Activated CD4-positive, alpha-beta T cell treated with anti-CD3 and anti-CD28 coated beads, Interleukin-2, amount 10 ng/mL, durations not matched to agents 7 days and 5 days (primary cell): Measurements from ENCODE around the gene ANTXRL. TPM values are rescaled to one million over a fixed set of nuclear protein-coding genes. Genes with fewer than 3 reads are reported as not detected.
"Not testable (repeated sequence)": the region's sequence is repeated elsewhere in the genome, so short reads cannot be mapped to it uniquely, and the experiment has no call there.

Experiments
- CTCF ChIA-PET: fragments of 350-600 bp; sonication (Branson Sonifier 250); formaldehyde crosslinking; loops from one replicate; lab custom pipeline; 2021; ENCODE audit warnings: antibody characterized with exemption; lab: Charles Lee
- POLR2A ChIA-PET: fragments of 350-600 bp; sonication (Branson Sonifier 250); formaldehyde crosslinking; loops from one replicate; lab custom pipeline; 2021; ENCODE audit warnings: antibody characterized with exemption; lab: Charles Lee
- DNase-seq: peaks from one replicate; pipeline ENCODE4 v3.0.0-alpha.2; 2020
- H3K27ac Mint-ChIP-seq: one replicate; pipeline ENCODE4 v1.8.0; 2021; ENCODE audit warnings: mild to moderate bottlenecking, moderate library complexity, mixed read lengths
- H3K27me3 Mint-ChIP-seq: one replicate; pipeline ENCODE4 v1.8.0; 2021; ENCODE audit warnings: mixed read lengths
- H3K36me3 Mint-ChIP-seq: one replicate; pipeline ENCODE4 v1.8.0; 2021; ENCODE audit warnings: low read depth, mixed read lengths
- H3K4me1 Mint-ChIP-seq: one replicate; pipeline ENCODE4 v1.8.0; 2021; ENCODE audit warnings: mixed read lengths
- H3K4me3 Mint-ChIP-seq: one replicate; pipeline ENCODE4 v1.8.0; 2021; ENCODE audit warnings: mild to moderate bottlenecking, moderate library complexity, mixed read lengths
- H3K9me3 Mint-ChIP-seq: one replicate; pipeline ENCODE4 v1.8.0; 2021; ENCODE audit warnings: mixed read lengths
- total RNA-seq, 2 experiments: library from RNA; stranded (reverse); gene quantifications; one replicate each; pipeline ENCODE4 v1.2.3, GENCODE V29; 2021

Gene ANTXRL
- total RNA-seq, 2 experiments from 2014 or later = 0.52 to 0.57 TPM

DNA sequence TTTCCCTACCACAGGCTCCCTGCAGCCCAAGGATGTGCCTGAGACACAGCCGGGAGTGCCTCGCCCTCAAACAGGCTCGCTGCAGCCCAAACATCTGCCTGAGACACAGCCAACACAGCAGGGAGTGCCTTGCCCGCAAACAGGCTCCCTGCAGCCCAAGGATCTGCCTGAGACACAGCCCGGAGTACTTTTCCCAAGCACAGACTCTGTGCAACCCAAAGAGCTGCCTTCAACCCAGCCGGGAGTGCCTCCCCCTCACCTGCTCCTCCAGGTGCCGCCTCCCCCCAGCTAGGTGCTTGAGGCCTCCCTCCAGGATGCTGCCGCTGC, 42.9 kb downstream of the ANTXRL start:
- Mint-ChIP-seq H3K4me3 (no peak overlapping the region), H3K27me3 (peaks cover 7% of the 10 kb centered on the region), H3K27ac (no peak overlapping the region), H3K9me3 (no peaks in the 10 kb centered on the region), H3K4me1 (no peaks in the 10 kb centered on the region), H3K36me3 (no peaks in the 10 kb centered on the region)
- ChIA-PET CTCF (no interaction called here), POLR2A (no interaction called here)
- DNase-seq = no peak

DNA sequence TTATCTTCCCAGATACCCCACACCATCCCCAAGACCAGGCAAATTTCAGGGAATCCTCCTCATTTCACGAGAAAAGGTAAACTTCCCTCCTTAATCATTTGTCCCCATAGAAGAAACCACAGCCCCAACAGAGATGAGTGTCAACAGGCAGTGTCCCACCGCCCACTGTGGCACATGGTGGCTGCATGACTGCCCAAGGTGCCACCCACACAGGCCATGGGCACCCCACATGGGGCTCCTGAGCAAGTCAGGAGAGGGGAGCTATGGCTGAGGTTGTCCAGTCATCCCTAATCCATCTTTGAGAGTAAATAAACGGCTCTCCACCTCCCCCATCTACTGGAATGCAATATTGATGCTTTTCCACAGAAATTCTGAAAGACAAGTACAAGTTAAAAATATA, 44.1 kb downstream of the ANTXRL start:
- H3K27ac Mint-ChIP-seq = no peak overlapping the region
- H3K36me3 Mint-ChIP-seq = no peaks in the 10 kb centered on the region
- ChIA-PET POLR2A (no interaction called here), CTCF (no interaction called here)
- H3K9me3 Mint-ChIP-seq = no peaks in the 10 kb centered on the region
- no peak overlapping the region for H3K4me3 Mint-ChIP-seq
- no peaks in the 10 kb centered on the region for H3K4me1 Mint-ChIP-seq
- peaks cover 7% of the 10 kb centered on the region for H3K27me3 Mint-ChIP-seq
- no peak for DNase-seq

DNA sequence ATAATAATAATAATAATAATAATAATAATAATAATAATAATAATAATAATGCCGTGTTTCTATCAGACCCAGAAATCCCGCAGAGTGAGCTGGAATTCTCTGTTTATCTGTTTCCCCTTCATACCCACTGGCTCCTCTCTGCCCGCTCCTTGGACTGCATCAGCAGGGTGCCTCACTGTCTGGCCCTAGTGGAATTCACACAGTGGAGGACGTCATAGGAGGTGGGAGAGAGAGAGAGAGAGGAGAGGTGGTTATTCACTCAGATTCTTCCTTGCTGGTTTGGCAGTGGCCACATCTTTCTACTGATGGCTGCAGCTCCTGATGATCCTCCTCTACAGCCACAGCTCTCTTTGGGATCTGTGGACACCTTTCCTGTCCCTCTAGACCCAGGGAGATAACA, 78.7 kb downstream of the ANTXRL start:
- CTCF ChIA-PET, H3K27me3 Mint-ChIP-seq, H3K36me3 Mint-ChIP-seq, H3K27ac Mint-ChIP-seq, DNase-seq, H3K4me1 Mint-ChIP-seq, H3K9me3 Mint-ChIP-seq, H3K4me3 Mint-ChIP-seq, POLR2A ChIA-PET: not testable (repeated sequence)

DNA sequence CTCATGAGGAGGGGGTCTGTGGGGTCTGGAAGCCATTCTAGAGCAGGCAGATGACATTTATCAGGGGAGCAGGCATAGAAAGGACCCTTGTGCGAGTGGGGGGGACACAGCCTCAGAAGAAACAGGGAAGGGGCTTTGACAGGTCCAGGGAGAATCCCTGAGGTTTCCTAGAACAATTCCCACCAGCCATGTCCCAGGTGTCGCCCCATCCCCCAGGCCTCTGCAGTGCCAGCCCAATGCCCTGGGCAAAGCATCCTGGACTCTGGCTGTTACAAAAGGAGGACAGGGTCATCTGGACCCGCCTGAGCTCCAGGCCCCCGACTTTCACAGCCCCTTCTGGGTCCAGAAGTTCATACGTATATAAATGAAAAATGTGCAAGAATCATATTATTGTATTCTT, 80.4 kb downstream of the ANTXRL start:
- H3K4me3 Mint-ChIP-seq, H3K27ac Mint-ChIP-seq, H3K4me1 Mint-ChIP-seq, POLR2A ChIA-PET, H3K9me3 Mint-ChIP-seq, DNase-seq, CTCF ChIA-PET, H3K27me3 Mint-ChIP-seq, H3K36me3 Mint-ChIP-seq: not testable (repeated sequence)

DNA sequence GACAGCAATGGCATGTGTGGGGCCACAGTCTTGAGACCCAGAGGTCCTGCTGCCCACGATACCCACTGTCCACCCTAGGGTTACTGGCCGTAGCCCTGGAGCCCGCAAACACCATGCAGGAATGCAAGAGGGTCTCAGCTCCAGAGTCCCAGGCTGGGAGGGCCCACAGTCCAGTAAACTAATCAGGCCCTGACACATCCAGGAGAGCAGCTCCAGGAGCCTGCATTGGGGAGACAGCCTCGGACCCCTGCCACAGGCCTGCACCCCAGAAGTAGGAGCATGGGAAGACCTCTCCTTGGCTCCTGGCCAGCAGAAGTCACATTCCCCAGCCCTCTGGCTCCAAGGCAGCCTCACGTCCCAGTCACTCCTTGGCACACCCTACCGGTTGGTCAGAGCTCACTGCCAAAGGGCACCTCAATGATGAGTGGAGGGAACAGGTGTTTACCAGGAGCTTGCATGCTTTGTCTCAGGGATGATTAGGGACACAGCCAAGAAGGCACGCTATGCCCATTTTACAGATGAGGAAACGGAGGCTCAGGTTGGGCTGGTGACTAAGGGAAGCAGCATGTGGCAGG, 81.0 kb downstream of the ANTXRL start:
- POLR2A ChIA-PET, H3K27me3 Mint-ChIP-seq, H3K4me3 Mint-ChIP-seq, H3K4me1 Mint-ChIP-seq, H3K27ac Mint-ChIP-seq, DNase-seq, H3K36me3 Mint-ChIP-seq, H3K9me3 Mint-ChIP-seq, CTCF ChIA-PET: not testable (repeated sequence)

DNA sequence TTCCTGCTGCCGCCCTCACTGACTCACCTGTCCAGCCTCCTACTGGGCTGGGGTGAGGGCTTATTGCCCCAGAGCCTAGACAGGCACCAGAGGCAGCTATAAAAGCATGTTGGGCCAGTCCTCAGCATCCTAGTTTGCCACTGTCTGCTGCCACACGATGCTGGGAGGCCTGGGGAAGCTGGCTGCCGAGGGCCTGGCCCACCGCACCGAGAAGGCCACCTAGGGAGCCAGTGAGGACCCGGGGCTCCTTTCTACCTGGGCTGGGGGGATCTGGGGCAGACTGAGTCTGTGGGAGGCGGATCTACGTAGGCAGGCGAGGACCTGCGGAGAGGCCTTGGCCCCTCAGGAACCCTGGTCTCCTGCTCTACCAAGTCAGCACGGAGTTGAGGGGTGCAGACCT, 82.2 kb downstream of the ANTXRL start:
- H3K27me3 Mint-ChIP-seq, H3K4me3 Mint-ChIP-seq, H3K36me3 Mint-ChIP-seq, POLR2A ChIA-PET, H3K27ac Mint-ChIP-seq, DNase-seq, H3K9me3 Mint-ChIP-seq, H3K4me1 Mint-ChIP-seq, CTCF ChIA-PET: not testable (repeated sequence)

DNA sequence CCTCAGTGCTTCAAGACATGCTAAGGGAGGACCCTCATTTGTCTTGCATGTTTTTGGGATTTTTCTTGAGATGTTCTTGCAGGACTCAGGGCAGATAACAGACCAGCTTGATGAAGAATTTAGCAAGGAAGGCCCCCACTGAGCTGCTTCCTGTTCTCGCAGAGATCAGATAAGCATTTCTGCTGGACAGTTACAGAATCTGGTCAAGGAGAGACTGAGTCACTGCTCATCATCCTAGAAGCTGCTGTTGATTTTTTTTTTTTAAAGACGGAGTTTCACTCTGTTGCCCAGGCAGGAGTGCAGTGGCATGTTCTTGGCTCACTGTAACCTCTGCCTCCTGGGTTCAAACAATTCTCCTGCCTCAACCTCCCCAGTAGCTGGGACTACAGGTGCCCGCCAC, 87.6 kb downstream of the ANTXRL start:
- DNase-seq, CTCF ChIA-PET: not testable (repeated sequence)

DNA sequence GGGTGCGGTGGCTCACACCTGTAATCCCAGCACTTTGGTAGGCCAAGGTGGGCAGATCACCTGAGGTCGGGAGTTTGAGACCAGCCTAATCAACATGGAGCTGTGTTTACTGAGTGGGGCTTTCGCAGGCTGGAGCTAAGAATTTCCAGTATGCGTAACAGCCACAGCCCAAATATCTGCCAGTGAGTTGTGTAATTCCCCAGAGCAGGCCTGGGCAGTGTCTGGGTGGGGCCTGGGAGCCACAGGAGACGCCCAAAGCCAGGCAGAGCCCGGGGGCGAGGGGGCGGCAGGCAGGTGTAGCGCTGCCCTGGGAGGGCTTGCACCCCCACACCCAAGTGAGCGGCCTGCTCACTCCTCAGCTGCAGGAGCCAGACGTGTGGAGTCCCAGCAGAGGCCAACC, 88.6 kb downstream of the ANTXRL start, which contains the start of gene ANXA8L1:
TSS of gene ANXA8L1 (plus strand) at position 371 of the 400 bp plus-strand sequence. CDS start 76 bp downstream, outside the sequence.
- H3K27me3 Mint-ChIP-seq, H3K4me1 Mint-ChIP-seq, POLR2A ChIA-PET, H3K4me3 Mint-ChIP-seq, H3K27ac Mint-ChIP-seq, H3K9me3 Mint-ChIP-seq, H3K36me3 Mint-ChIP-seq, CTCF ChIA-PET, DNase-seq: not testable (repeated sequence)

More for the DNA sequence above, 87.6 kb downstream of the ANTXRL start:
- POLR2A ChIA-PET, H3K4me1 Mint-ChIP-seq, H3K27ac Mint-ChIP-seq, H3K4me3 Mint-ChIP-seq, H3K9me3 Mint-ChIP-seq, H3K27me3 Mint-ChIP-seq, H3K36me3 Mint-ChIP-seq: not testable (repeated sequence)

DNA sequence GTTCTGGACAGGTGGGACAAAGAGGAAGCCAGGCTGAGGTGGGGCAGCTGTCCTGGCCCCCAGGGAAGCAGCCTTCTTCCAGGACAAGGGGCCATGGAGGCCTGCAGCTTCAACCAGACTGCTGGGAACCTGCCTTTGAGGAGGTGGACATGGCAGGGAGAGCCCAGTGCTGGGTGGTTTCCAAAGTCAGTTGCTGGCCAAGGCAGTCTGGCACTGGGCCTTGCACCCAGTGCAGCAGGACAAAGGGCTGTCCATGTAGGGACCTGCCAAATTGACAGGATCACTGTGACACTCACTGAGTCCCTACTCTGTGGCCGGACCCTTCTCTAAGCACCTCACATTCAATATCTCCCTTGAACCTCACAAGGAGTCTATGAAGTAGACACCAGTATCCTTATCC, 90.2 kb downstream of the ANTXRL start:
- H3K27ac Mint-ChIP-seq, CTCF ChIA-PET, H3K36me3 Mint-ChIP-seq, POLR2A ChIA-PET, H3K4me1 Mint-ChIP-seq, H3K9me3 Mint-ChIP-seq, H3K4me3 Mint-ChIP-seq, DNase-seq, H3K27me3 Mint-ChIP-seq: not testable (repeated sequence)

DNA sequence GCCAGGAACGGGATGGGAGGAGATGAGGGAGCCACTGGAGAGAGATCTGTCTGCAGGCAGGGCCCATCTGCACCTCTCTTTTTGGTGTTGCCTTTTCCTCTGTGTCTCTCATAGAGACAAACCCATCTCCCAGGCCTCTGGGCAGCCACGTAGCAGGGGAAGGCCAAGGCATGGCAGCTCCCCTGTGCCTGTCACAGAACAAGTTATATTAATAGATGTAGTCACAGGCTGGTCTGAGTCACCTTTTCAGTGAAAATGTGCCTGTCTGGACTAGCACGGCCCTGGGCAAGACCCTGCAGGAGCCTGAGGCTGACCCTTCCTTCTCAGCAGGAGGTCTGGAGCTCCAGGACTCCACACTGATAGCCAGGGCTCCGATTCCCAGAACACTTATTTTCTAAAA, 90.9 kb downstream of the ANTXRL start:
- DNase-seq, CTCF ChIA-PET, H3K9me3 Mint-ChIP-seq, H3K27ac Mint-ChIP-seq, H3K4me3 Mint-ChIP-seq, H3K27me3 Mint-ChIP-seq, POLR2A ChIA-PET, H3K36me3 Mint-ChIP-seq, H3K4me1 Mint-ChIP-seq: not testable (repeated sequence)

DNA sequence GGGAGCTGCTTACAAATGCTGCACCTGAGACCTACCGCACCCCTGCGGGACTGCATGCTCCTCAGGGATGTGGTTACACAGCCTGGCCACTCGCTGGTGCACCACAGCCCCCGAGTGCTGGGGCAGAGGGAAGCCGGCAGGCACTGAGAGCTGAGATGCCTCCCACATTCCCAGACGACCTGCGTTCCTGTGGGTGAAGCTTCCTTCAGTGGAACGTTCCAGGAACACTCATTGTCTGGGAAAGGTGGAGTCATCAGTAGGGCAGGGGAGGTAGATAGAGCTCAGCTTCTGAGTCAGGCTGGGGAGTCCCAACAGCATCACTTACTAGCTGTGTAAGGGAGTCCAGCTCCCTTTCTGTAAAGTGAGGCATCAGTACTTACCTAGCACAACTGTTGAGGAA, 91.3 kb downstream of the ANTXRL start:
- H3K4me3 Mint-ChIP-seq, CTCF ChIA-PET, H3K27me3 Mint-ChIP-seq, POLR2A ChIA-PET, H3K4me1 Mint-ChIP-seq, H3K9me3 Mint-ChIP-seq, H3K27ac Mint-ChIP-seq, DNase-seq, H3K36me3 Mint-ChIP-seq: not testable (repeated sequence)

DNA sequence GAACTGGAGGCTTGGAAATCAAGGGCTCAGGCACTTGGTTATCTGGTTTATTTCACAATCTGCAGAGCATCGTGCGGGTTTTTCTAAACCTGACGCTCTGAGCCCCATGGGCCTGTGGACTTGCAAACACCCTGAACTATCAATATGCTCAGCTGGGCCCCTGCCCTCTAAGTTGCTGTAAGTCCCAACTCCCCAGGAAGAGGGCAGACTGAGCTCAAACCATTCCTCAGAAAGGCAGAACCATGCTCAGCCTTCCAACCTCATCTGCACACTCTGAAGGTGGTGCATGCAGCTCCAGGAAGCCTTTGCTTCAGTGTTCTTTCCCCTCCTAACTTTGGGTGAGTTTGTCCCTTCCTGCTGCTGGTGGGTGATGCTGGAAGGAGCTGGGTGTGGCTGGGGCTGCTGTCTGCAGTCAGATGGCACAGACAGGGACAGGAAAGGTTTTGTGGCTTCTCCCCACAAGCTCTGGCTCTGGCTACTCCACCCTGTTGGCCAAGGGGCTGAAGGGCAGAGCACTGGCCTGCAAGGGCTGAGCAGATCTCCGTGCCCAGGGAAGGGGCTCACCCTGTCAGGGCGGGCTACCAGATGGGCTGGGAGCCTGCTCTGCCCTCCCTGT, 92.5 kb downstream of the ANTXRL start:
- H3K27ac Mint-ChIP-seq, DNase-seq, H3K4me3 Mint-ChIP-seq, H3K9me3 Mint-ChIP-seq, H3K36me3 Mint-ChIP-seq, H3K4me1 Mint-ChIP-seq, POLR2A ChIA-PET, CTCF ChIA-PET, H3K27me3 Mint-ChIP-seq: not testable (repeated sequence)
